VCaP (cell line): Measurements from ENCODE around the gene ELMO1.

ENCODE experiments used
- H3K27ac ChIP-seq: fragments of 450-650 bp; 2 replicates; pipeline ENCODE4 v1.5.1; 2017
- CTCF ChIP-seq: fragments of 450-650 bp; conservative IDR thresholded peaks from 2 replicates; pipeline ENCODE4 v1.5.1; 2017; ENCODE audit warnings: mild to moderate bottlenecking, moderate library complexity

The ELMO1 gene

GRCh38 chr7:37360484-37360883 is 88.2 kb downstream of the ELMO1 start:
- no peak overlapping the region for H3K27ac ChIP-seq
- TF ChIP-seq CTCF: no peak

DNA sequence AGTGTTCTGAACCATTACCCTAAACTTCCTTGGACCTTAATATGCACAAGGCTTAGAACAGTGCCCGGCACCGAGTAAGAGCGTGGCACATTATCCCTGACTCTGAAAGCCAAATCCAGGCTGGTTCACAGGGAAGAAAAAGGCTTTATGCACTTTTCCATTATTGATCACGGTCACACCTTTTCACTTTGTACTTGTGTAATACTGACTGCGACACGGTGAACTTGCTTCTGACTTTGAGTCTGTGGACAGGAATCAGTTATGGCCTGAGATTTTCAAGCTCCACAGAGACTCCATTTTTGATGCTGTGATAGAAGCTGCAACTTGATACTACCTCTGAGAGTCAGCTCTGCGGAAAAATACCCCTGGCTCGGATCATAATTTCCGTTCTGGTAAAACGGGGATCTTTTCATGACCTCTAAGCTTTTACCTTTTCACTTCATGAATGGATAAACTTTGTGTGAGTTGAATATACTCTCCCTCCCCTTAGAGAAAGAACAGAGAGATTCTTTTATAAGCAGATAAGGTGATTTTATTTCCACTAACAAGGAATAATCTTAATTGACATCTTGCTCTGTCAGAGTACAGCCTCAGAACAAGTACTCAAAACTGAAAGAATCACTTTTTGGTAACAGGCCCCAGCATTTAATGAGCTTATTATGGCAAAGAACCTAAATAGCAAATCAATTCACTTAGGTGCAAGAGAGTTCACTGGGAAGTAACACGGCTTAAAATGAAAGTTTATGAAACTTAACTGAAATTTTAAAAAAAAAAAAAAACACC is 88.8 kb downstream of the ELMO1 start:
- no peak for TF ChIP-seq CTCF
- H3K27ac ChIP-seq: no peak overlapping the region

- TF ChIP-seq CTCF: no peak
- no peak overlapping the region for H3K27ac ChIP-seq
Measured at GRCh38 chr7:37359180-37359579, 89.5 kb downstream of the ELMO1 start.

- H3K27ac ChIP-seq: peak overlapping the region; percentile 31
- TF ChIP-seq CTCF: no peak
Measured at GRCh38 chr7:37357637-37357996, 91.0 kb downstream of the ELMO1 start.

- no peak for TF ChIP-seq CTCF
- peak overlapping the region; percentile 31; the same call in 1 of the 2 replicates for H3K27ac ChIP-seq
Measured at GRCh38 chr7:37356911-37357636, 91.6 kb downstream of the ELMO1 start.

GRCh38 chr7:37354656-37355131 is 94.0 kb downstream of the ELMO1 start:
- TF ChIP-seq CTCF: no peak

DNA sequence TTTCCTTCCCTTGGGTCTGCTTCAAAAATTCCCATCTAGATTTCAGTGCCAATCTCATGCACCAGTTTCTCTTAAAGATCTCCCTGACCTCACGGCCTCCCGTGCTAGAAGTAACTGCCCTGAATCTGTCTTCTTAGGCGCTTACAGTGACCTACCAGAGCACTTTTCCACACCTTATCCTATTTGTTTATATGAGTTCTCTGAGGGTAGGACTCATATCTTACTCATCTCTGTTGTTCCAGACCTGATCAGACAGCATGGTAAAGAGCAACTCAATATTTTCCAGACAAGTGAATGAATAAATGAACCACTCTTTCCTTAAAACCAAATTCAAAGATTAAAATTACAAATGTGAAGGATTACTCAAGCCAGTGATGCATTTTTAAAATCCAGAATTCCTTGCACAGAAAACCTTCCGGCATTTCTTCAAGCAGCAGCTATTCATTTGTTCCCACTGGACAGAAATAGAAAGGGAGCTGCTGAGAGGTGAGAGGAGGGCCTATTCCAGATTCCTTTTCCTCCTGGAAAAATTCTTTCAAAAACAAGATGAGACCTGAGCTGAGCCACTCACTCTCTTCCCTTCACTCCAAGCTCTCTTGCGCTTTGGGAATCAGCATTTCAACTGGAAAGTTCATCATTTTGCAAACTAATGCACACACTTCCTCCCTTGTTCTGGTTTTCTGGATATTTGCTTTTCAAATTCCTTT is 94.6 kb downstream of the ELMO1 start:
- no peak overlapping the region for H3K27ac ChIP-seq
- TF ChIP-seq CTCF: no peak

More at GRCh38 chr7:37354656-37355131, 94.0 kb downstream of the ELMO1 start:
- H3K27ac ChIP-seq: no peak overlapping the region
